WTC11 (cell line): ENCODE results near the gene PRKCZ. TPM values are rescaled to one million over a fixed set of nuclear protein-coding genes. Genes with fewer than 3 reads are reported as not detected.

Source experiments
- ATAC-seq: fragments of 200-7000 bp; cut with Tn5 transposase; 2 replicates; pipeline ENCODE4 v1.10.0; 2021; ENCODE audit warnings: mild to moderate bottlenecking, moderate library complexity
- CTCF ChIA-PET: fragments of 300-600 bp; sonication (Branson Sonifier 250); formaldehyde crosslinking; loops from one replicate; lab custom pipeline; 2021; ENCODE audit warnings: antibody characterized with exemption; lab: Charles Lee
- POLR2A ChIA-PET: fragments of 350-600 bp; sonication (Branson Sonifier 250); formaldehyde crosslinking; loops from one replicate; lab custom pipeline; 2021; ENCODE audit warnings: antibody characterized with exemption; lab: Charles Lee
- DNase-seq: peaks from one replicate; pipeline ENCODE4 v3.0.0; 2021; ENCODE audit warnings: low spot score
- H3K27ac Mint-ChIP-seq: 2 replicates; pipeline ENCODE4 v1.8.0; 2021; ENCODE audit warnings: mixed read lengths
- H3K27me3 Mint-ChIP-seq: 2 replicates; pipeline ENCODE4 v1.8.0; 2021; ENCODE audit warnings: low read depth, mild to moderate bottlenecking, moderate library complexity, mixed read lengths
- H3K36me3 Mint-ChIP-seq: 2 replicates; pipeline ENCODE4 v1.8.0; 2021; ENCODE audit warnings: mixed read lengths
- H3K4me1 Mint-ChIP-seq: 2 replicates; pipeline ENCODE4 v1.8.0; 2022; ENCODE audit warnings: mixed read lengths
- H3K4me3 Mint-ChIP-seq: 2 replicates; pipeline ENCODE4 v1.8.0; 2021; ENCODE audit warnings: mild to moderate bottlenecking, moderate library complexity, mixed read lengths
- H3K9me3 Mint-ChIP-seq: 2 replicates; pipeline ENCODE4 v1.8.0; 2021; ENCODE audit warnings: mixed read lengths
- ATF3 ChIP-seq: sonication (generic); formaldehyde crosslinking; conservative IDR thresholded peaks from 2 replicates; pipeline ENCODE4 v1.8.1; 2022; ENCODE audit warnings: mild to moderate bottlenecking, missing genetic modification reagents
- CBFB ChIP-seq: sonication (generic); formaldehyde crosslinking; IDR thresholded peaks from 2 replicates; pipeline ENCODE4 v1.8.1; 2022; ENCODE audit warnings: mild to moderate bottlenecking, low read depth, missing genetic modification reagents
- E2F5 ChIP-seq: sonication (generic); formaldehyde crosslinking; IDR thresholded peaks from 2 replicates; pipeline ENCODE4 v1.8.1; 2022; ENCODE audit warnings: mild to moderate bottlenecking, moderate library complexity, missing genetic modification reagents
- FOXP4 ChIP-seq: sonication (generic); formaldehyde crosslinking; IDR thresholded peaks from 2 replicates; pipeline ENCODE4 v1.8.0; 2022; ENCODE audit warnings: mild to moderate bottlenecking, missing genetic modification reagents
- HMGXB4 ChIP-seq: sonication (generic); formaldehyde crosslinking; IDR thresholded peaks from 2 replicates; pipeline ENCODE4 v1.8.1; 2023; ENCODE audit warnings: mild to moderate bottlenecking, moderate library complexity, missing genetic modification reagents
- NR1H2 ChIP-seq: sonication (generic); formaldehyde crosslinking; IDR thresholded peaks from 2 replicates; pipeline ENCODE4 v1.9.0; 2021; ENCODE audit warnings: mild to moderate bottlenecking, moderate library complexity, missing genetic modification reagents
- NR2C2 ChIP-seq: sonication (generic); formaldehyde crosslinking; IDR thresholded peaks from 2 replicates; pipeline ENCODE4 v1.8.0; 2022; ENCODE audit warnings: mild to moderate bottlenecking, missing genetic modification reagents
- RELA ChIP-seq: sonication (generic); formaldehyde crosslinking; IDR thresholded peaks from 2 replicates; pipeline ENCODE4 v1.8.1; 2022; ENCODE audit warnings: missing genetic modification reagents, mild to moderate bottlenecking, borderline replicate concordance
- SMAD3 ChIP-seq: sonication (generic); formaldehyde crosslinking; IDR thresholded peaks from 2 replicates; pipeline ENCODE4 v1.8.0; 2022; ENCODE audit warnings: missing genetic modification reagents, mild to moderate bottlenecking, borderline replicate concordance
- TCF7 ChIP-seq: sonication (generic); formaldehyde crosslinking; IDR thresholded peaks from 2 replicates; pipeline ENCODE4 v1.8.0; 2022; ENCODE audit warnings: mild to moderate bottlenecking, low read depth, missing genetic modification reagents, moderate library complexity
- TEAD4 ChIP-seq: sonication (generic); formaldehyde crosslinking; IDR thresholded peaks from 2 replicates; pipeline ENCODE4 v1.8.0; 2022; ENCODE audit warnings: mild to moderate bottlenecking, missing genetic modification reagents
- USF1 ChIP-seq: sonication (generic); formaldehyde crosslinking; IDR thresholded peaks from 2 replicates; pipeline ENCODE4 v1.8.0; 2022; ENCODE audit warnings: mild to moderate bottlenecking, missing genetic modification reagents
- ZNF138 ChIP-seq: sonication (generic); formaldehyde crosslinking; conservative IDR thresholded peaks from 2 replicates; pipeline ENCODE4 v1.8.1; 2022; ENCODE audit warnings: mild to moderate bottlenecking, moderate library complexity, missing genetic modification reagents
- ZNF232 ChIP-seq: sonication (generic); formaldehyde crosslinking; IDR thresholded peaks from 2 replicates; pipeline ENCODE4 v1.8.0; 2022; ENCODE audit warnings: mild to moderate bottlenecking, missing genetic modification reagents
- ZNF317 ChIP-seq: sonication (generic); formaldehyde crosslinking; IDR thresholded peaks from 2 replicates; pipeline ENCODE4 v1.8.1; 2023; ENCODE audit warnings: low read depth, mild to moderate bottlenecking, moderate library complexity, missing genetic modification reagents, borderline replicate concordance
- ZNF425 ChIP-seq: fragments of 250-450 bp; sonication (Bioruptor Pico); conservative IDR thresholded peaks from 2 replicates; pipeline ENCODE4 v1.9.0; 2021; ENCODE audit warnings: mild to moderate bottlenecking
- ZNF671 ChIP-seq: fragments of 250-450 bp; sonication (Bioruptor Pico); IDR thresholded peaks from 2 replicates; pipeline ENCODE4 v1.8.0; 2021; ENCODE audit warnings: mild to moderate bottlenecking
- total RNA-seq: library from RNA; stranded (reverse); gene quantifications from 3 replicates; pipeline ENCODE4 v1.2.3, GENCODE V29; 2021
- TF ChIP-seq, protein P1 (sequence below): sonication (generic); formaldehyde crosslinking; IDR thresholded peaks from 2 replicates; pipeline ENCODE4 v1.8.1; 2022; ENCODE audit warnings: low read depth, mild to moderate bottlenecking, moderate library complexity, missing genetic modification reagents, borderline replicate concordance

Gene PRKCZ
- total RNA-seq, 1 experiment from 2014 or later = 52.5 TPM

GRCh38 chr1:2110738-2111673 is 60.8 kb downstream of the PRKCZ start:
- H3K4me3 Mint-ChIP-seq = no peak overlapping the region
- DNase-seq = no peak
- TF ChIP-seq USF1 (CRISPR knock-in tag) (no peak), ZNF138 (no peak), RELA (CRISPR knock-in tag) (no peak), ZNF232 (CRISPR knock-in tag) (no peak), TEAD4 (CRISPR knock-in tag) (no peak), NR1H2 (no peak), CBFB (CRISPR knock-in tag) (no peak), NR2C2 (no peak), ZNF317 (no peak), ATF3 (CRISPR knock-in tag) (no peak), HMGXB4 (CRISPR knock-in tag) (no peak), TCF7 (CRISPR knock-in tag) (no peak), E2F5 (CRISPR knock-in tag) (no peak), ZNF425 (no peak), FOXP4 (CRISPR knock-in tag) (no peak), SMAD3 (no peak), ZNF671 (no peak)
- TF ChIP-seq, protein P1, sequence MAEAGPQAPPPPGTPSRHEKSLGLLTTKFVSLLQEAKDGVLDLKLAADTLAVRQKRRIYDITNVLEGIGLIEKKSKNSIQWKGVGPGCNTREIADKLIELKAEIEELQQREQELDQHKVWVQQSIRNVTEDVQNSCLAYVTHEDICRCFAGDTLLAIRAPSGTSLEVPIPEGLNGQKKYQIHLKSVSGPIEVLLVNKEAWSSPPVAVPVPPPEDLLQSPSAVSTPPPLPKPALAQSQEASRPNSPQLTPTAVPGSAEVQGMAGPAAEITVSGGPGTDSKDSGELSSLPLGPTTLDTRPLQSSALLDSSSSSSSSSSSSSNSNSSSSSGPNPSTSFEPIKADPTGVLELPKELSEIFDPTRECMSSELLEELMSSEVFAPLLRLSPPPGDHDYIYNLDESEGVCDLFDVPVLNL (CRISPR knock-in tag) = no peak
- TF ChIP-seq, all 79 proteins: peak for 0
- Mint-ChIP-seq H3K27me3 (no peaks in the 10 kb centered on the region), H3K4me1 (peaks cover 13% of the 10 kb centered on the region), H3K36me3 (peaks cover 6% of the 10 kb centered on the region; the same call in 1 of the 2 replicates), H3K9me3 (no peaks in the 10 kb centered on the region), H3K27ac (no peak overlapping the region)
- no peak for ATAC-seq
- ChIA-PET POLR2A (no interaction called here), CTCF (interaction anchor here (1.2 to 1.9 kb wide), 2 partner anchors 29 to 63 kb away, joined by 4 to 8 read pairs; no protein-coding TSS in a partner anchor)
